B cell (primary cell): ENCODE measurements around the gene PDP2.

Experiments used
- EZH2 ChIP-seq: IDR thresholded peaks from 2 replicates; pipeline ENCODE4 v1.6.1; 2012; ENCODE audit warnings: borderline replicate concordance, low read depth, mild to moderate bottlenecking, moderate library complexity, low read length; ENCODE audit not compliant: insufficient read depth, poor library complexity, severe bottlenecking
- TF ChIP-seq, protein P1 (sequence below): fragments of 200-600 bp; IDR thresholded peaks from one replicate; pipeline ENCODE4 v1.8.0; 2022; ENCODE audit warnings: antibody characterized with exemption, mild to moderate bottlenecking

DNA sequence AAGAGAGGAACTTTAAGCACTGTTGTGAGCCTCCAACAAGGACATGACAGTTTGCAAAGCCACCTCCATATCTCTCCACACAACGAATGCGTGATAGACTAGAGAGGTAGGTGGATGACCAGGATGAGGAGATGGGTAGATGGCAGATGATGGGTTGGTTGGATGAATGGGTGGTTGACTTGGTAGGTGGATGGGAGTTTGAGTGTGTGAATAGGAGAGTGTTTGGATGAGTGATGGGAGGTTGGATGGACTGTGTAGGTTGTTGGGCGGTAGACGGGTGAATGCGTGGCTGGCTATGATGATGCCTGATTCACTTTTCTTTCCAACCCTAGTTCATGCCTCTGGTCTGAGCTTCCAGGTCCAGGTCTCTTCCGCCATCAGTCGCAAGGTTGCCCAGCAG, 34.2 kb downstream of the PDP2 start:
- TF ChIP-seq, protein P1, sequence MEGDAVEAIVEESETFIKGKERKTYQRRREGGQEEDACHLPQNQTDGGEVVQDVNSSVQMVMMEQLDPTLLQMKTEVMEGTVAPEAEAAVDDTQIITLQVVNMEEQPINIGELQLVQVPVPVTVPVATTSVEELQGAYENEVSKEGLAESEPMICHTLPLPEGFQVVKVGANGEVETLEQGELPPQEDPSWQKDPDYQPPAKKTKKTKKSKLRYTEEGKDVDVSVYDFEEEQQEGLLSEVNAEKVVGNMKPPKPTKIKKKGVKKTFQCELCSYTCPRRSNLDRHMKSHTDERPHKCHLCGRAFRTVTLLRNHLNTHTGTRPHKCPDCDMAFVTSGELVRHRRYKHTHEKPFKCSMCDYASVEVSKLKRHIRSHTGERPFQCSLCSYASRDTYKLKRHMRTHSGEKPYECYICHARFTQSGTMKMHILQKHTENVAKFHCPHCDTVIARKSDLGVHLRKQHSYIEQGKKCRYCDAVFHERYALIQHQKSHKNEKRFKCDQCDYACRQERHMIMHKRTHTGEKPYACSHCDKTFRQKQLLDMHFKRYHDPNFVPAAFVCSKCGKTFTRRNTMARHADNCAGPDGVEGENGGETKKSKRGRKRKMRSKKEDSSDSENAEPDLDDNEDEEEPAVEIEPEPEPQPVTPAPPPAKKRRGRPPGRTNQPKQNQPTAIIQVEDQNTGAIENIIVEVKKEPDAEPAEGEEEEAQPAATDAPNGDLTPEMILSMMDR: no peak
- TF ChIP-seq EZH2: no peak
